Measurements from ENCODE around the gene CCDC63.

The CCDC63 gene

GRCh38 chr12:110885152-110885840, 38.5 kb downstream of the CCDC63 start:
- no peaks in the 10 kb centered on the region for H3K36me3 ChIP-seq (ENCODE audit: insufficient read depth, low read depth, low read length)
- no peak overlapping the region for H3K4me3 ChIP-seq (ENCODE audit: low read length)
- H3K4me1 ChIP-seq (ENCODE audit: insufficient read depth, low read length), result no peaks in the 10 kb centered on the region
- H3K27me3 ChIP-seq (ENCODE audit: insufficient read depth, low read length), result no peaks in the 10 kb centered on the region
- H3K9me3 ChIP-seq (ENCODE audit: insufficient read depth, low read depth, low read length), result no peaks in the 10 kb centered on the region
- H3K9ac ChIP-seq (ENCODE audit: low read depth, low read length), result no peak overlapping the region
- no peak overlapping the region for H3K27ac ChIP-seq (ENCODE audit: low read length)

- H3K4me1 ChIP-seq (ENCODE audit: insufficient read depth, low read length), result no peaks in the 10 kb centered on the region
- no peak overlapping the region for H3K4me3 ChIP-seq (ENCODE audit: low read length)
- H3K9me3 ChIP-seq (ENCODE audit: insufficient read depth, low read depth, low read length), result no peaks in the 10 kb centered on the region
- no peaks in the 10 kb centered on the region for H3K27me3 ChIP-seq (ENCODE audit: insufficient read depth, low read length)
- no peaks in the 10 kb centered on the region for H3K36me3 ChIP-seq (ENCODE audit: insufficient read depth, low read depth, low read length)
- no peak overlapping the region for H3K27ac ChIP-seq (ENCODE audit: low read length)
- H3K9ac ChIP-seq (ENCODE audit: low read depth, low read length), result no peak overlapping the region
These were observed 41.6 kb downstream of the CCDC63 start for GRCh38 chr12:110888256-110888991.

GRCh38 chr12:110889361-110889760, 42.6 kb downstream of the CCDC63 start:
- H3K27me3 ChIP-seq (ENCODE audit: insufficient read depth, low read length), result no peaks in the 10 kb centered on the region
- H3K27ac ChIP-seq (ENCODE audit: low read length), result no peak overlapping the region
- no peak overlapping the region for H3K4me3 ChIP-seq (ENCODE audit: low read length)
- no peak overlapping the region for H3K9ac ChIP-seq (ENCODE audit: low read depth, low read length)
- no peaks in the 10 kb centered on the region for H3K36me3 ChIP-seq (ENCODE audit: insufficient read depth, low read depth, low read length)
- no peaks in the 10 kb centered on the region for H3K9me3 ChIP-seq (ENCODE audit: insufficient read depth, low read depth, low read length)
- no peaks in the 10 kb centered on the region for H3K4me1 ChIP-seq (ENCODE audit: insufficient read depth, low read length)

- Histone ChIP-seq H3K9ac (ENCODE audit: low read depth, low read length) (no peak overlapping the region), H3K36me3 (ENCODE audit: insufficient read depth, low read depth, low read length) (no peaks in the 10 kb centered on the region), H3K27ac (ENCODE audit: low read length) (no peak overlapping the region), H3K4me1 (ENCODE audit: insufficient read depth, low read length) (no peaks in the 10 kb centered on the region), H3K4me3 (ENCODE audit: low read length) (no peak overlapping the region), H3K27me3 (ENCODE audit: insufficient read depth, low read length) (no peaks in the 10 kb centered on the region; the same call in 1 of the 2 replicates), H3K9me3 (ENCODE audit: insufficient read depth, low read depth, low read length) (no peaks in the 10 kb centered on the region)
These were observed 47.2 kb downstream of the CCDC63 start for GRCh38 chr12:110893956-110894355.

- Histone ChIP-seq H3K9ac (ENCODE audit: low read depth, low read length) (no peak overlapping the region), H3K27me3 (ENCODE audit: insufficient read depth, low read length) (no peaks in the 10 kb centered on the region; the same call in 1 of the 2 replicates), H3K36me3 (ENCODE audit: insufficient read depth, low read depth, low read length) (no peaks in the 10 kb centered on the region), H3K4me1 (ENCODE audit: insufficient read depth, low read length) (no peaks in the 10 kb centered on the region), H3K4me3 (ENCODE audit: low read length) (no peak overlapping the region), H3K27ac (ENCODE audit: low read length) (no peak overlapping the region), H3K9me3 (ENCODE audit: insufficient read depth, low read depth, low read length) (no peaks in the 10 kb centered on the region)
These were observed 49.8 kb downstream of the CCDC63 start for GRCh38 chr12:110896559-110896958.

- no peak overlapping the region for H3K9ac ChIP-seq (ENCODE audit: low read depth, low read length)
- no peak overlapping the region for H3K4me3 ChIP-seq (ENCODE audit: low read length)
- H3K9me3 ChIP-seq (ENCODE audit: insufficient read depth, low read depth, low read length), result no peaks in the 10 kb centered on the region
- no peaks in the 10 kb centered on the region for H3K36me3 ChIP-seq (ENCODE audit: insufficient read depth, low read depth, low read length)
- H3K27ac ChIP-seq (ENCODE audit: low read length), result no peak overlapping the region
- no peaks in the 10 kb centered on the region for H3K27me3 ChIP-seq (ENCODE audit: insufficient read depth, low read length)
- no peaks in the 10 kb centered on the region for H3K4me1 ChIP-seq (ENCODE audit: insufficient read depth, low read length)
These were observed 54.6 kb downstream of the CCDC63 start for GRCh38 chr12:110901401-110901800.

- no peaks in the 10 kb centered on the region for H3K4me1 ChIP-seq (ENCODE audit: insufficient read depth, low read length)
- H3K9ac ChIP-seq (ENCODE audit: low read depth, low read length), result no peak overlapping the region
- H3K27me3 ChIP-seq (ENCODE audit: insufficient read depth, low read length), result no peaks in the 10 kb centered on the region
- no peak overlapping the region for H3K27ac ChIP-seq (ENCODE audit: low read length)
- no peaks in the 10 kb centered on the region for H3K36me3 ChIP-seq (ENCODE audit: insufficient read depth, low read depth, low read length)
- no peaks in the 10 kb centered on the region for H3K9me3 ChIP-seq (ENCODE audit: insufficient read depth, low read depth, low read length)
- no peak overlapping the region for H3K4me3 ChIP-seq (ENCODE audit: low read length)
These were observed 56.7 kb downstream of the CCDC63 start for GRCh38 chr12:110903511-110903910.

- Histone ChIP-seq H3K27me3 (ENCODE audit: insufficient read depth, low read length) (no peaks in the 10 kb centered on the region), H3K9ac (ENCODE audit: low read depth, low read length) (no peak overlapping the region), H3K4me3 (ENCODE audit: low read length) (no peak overlapping the region), H3K9me3 (ENCODE audit: insufficient read depth, low read depth, low read length) (no peaks in the 10 kb centered on the region), H3K27ac (ENCODE audit: low read length) (no peak overlapping the region), H3K36me3 (ENCODE audit: insufficient read depth, low read depth, low read length) (no peaks in the 10 kb centered on the region), H3K4me1 (ENCODE audit: insufficient read depth, low read length) (no peaks in the 10 kb centered on the region)
These were observed 59.3 kb downstream of the CCDC63 start for GRCh38 chr12:110906083-110906482.

- Histone ChIP-seq H3K9ac (ENCODE audit: low read depth, low read length) (no peak overlapping the region), H3K4me1 (ENCODE audit: insufficient read depth, low read length) (no peaks in the 10 kb centered on the region), H3K27me3 (ENCODE audit: insufficient read depth, low read length) (no peaks in the 10 kb centered on the region), H3K9me3 (ENCODE audit: insufficient read depth, low read depth, low read length) (no peaks in the 10 kb centered on the region), H3K27ac (ENCODE audit: low read length) (no peak overlapping the region), H3K36me3 (ENCODE audit: insufficient read depth, low read depth, low read length) (no peaks in the 10 kb centered on the region), H3K4me3 (ENCODE audit: low read length) (no peak overlapping the region)
These were observed 59.7 kb downstream of the CCDC63 start for GRCh38 chr12:110906516-110906915.

- Histone ChIP-seq H3K27ac (ENCODE audit: low read length) (no peak overlapping the region), H3K27me3 (ENCODE audit: insufficient read depth, low read length) (no peaks in the 10 kb centered on the region), H3K9ac (ENCODE audit: low read depth, low read length) (no peak overlapping the region), H3K36me3 (ENCODE audit: insufficient read depth, low read depth, low read length) (no peaks in the 10 kb centered on the region), H3K4me3 (ENCODE audit: low read length) (no peak overlapping the region), H3K9me3 (ENCODE audit: insufficient read depth, low read depth, low read length) (no peaks in the 10 kb centered on the region), H3K4me1 (ENCODE audit: insufficient read depth, low read length) (no peaks in the 10 kb centered on the region)
These were observed 60.2 kb downstream of the CCDC63 start for GRCh38 chr12:110906985-110907384.

GRCh38 chr12:110907583-110907982, 60.8 kb downstream of the CCDC63 start:
- Histone ChIP-seq H3K27me3 (ENCODE audit: insufficient read depth, low read length) (no peaks in the 10 kb centered on the region), H3K4me1 (ENCODE audit: insufficient read depth, low read length) (no peaks in the 10 kb centered on the region), H3K9me3 (ENCODE audit: insufficient read depth, low read depth, low read length) (no peaks in the 10 kb centered on the region), H3K4me3 (ENCODE audit: low read length) (no peak overlapping the region), H3K9ac (ENCODE audit: low read depth, low read length) (no peak overlapping the region), H3K27ac (ENCODE audit: low read length) (no peak overlapping the region), H3K36me3 (ENCODE audit: insufficient read depth, low read depth, low read length) (no peaks in the 10 kb centered on the region)
